ENCODE results near the gene ADCYAP1R1. TPM values are rescaled to one million over a fixed set of nuclear protein-coding genes. Genes with fewer than 3 reads are reported as not detected.

The ADCYAP1R1 gene
- total and polyA plus RNA-seq, 2 of the 8 experiments (the other 6 are each of a cell fraction or from before 2014, with no cell fraction given): 14.4 to 14.6 TPM

- no peak for TF ChIP-seq CHD7 (IDR thresholded peaks at IDR 0.05; ENCODE audit: insufficient replicate concordance, low read length)
- TF ChIP-seq GTF2F1 (IDR thresholded peaks at IDR 0.05; ENCODE audit: borderline replicate concordance, low read depth, low read length): no peak
Measured at GRCh38 chr7:31095286-31096197, 43.4 kb downstream of the ADCYAP1R1 start (continued).
